Endodermal cell (in vitro differentiated cells): ENCODE data around the gene PCNT. TPM values are rescaled to one million over a fixed set of nuclear protein-coding genes. Genes with fewer than 3 reads are reported as not detected.

Experiments used
- DNase-seq: peaks from one replicate; pipeline ENCODE4 v3.0.0-alpha.2; 2017
- H3K27ac ChIP-seq: 2 replicates; pipeline ENCODE4 v1.5.1; 2013; ENCODE audit warnings: mild to moderate bottlenecking, low read depth, low read length, moderate library complexity
- H3K27me3 ChIP-seq: 2 replicates; pipeline ENCODE4 v1.6.1; 2013; ENCODE audit warnings: mild to moderate bottlenecking, low read length, moderate library complexity; ENCODE audit not compliant: insufficient read depth, control insufficient read depth, poor library complexity, severe bottlenecking
- H3K36me3 ChIP-seq: 2 replicates; pipeline ENCODE4 v1.7.0; 2013; ENCODE audit warnings: mild to moderate bottlenecking, low read length, moderate library complexity; ENCODE audit not compliant: control insufficient read depth, insufficient read depth
- H3K4me1 ChIP-seq: one replicate; pipeline ENCODE4 v1.7.0; 2013; ENCODE audit warnings: low read length; ENCODE audit not compliant: control insufficient read depth, insufficient read depth
- H3K4me3 ChIP-seq: 2 replicates; pipeline ENCODE4 v1.5.1; 2013; ENCODE audit warnings: mild to moderate bottlenecking, low read length, moderate library complexity
- H3K9ac ChIP-seq: 2 replicates; pipeline ENCODE4 v1.6.1; 2013; ENCODE audit warnings: mild to moderate bottlenecking, low read length, moderate library complexity; ENCODE audit not compliant: poor library complexity, severe bottlenecking; ENCODE audit errors: extremely low read depth
- H3K9me3 ChIP-seq: 2 replicates; pipeline ENCODE4 v1.6.1; 2013; ENCODE audit warnings: mild to moderate bottlenecking, low read length, moderate library complexity; ENCODE audit not compliant: control insufficient read depth
- H3K27ac Mint-ChIP-seq: 2 replicates; pipeline ENCODE4 v1.8.0; 2020; ENCODE audit warnings: mixed read lengths
- H3K27me3 Mint-ChIP-seq: 2 replicates; pipeline ENCODE4 v1.8.0; 2021; ENCODE audit warnings: mild to moderate bottlenecking, mixed read lengths; ENCODE audit not compliant: insufficient read depth
- H3K36me3 Mint-ChIP-seq: 2 replicates; pipeline ENCODE4 v1.8.0; 2020; ENCODE audit warnings: low read depth, mixed read lengths
- H3K4me1 Mint-ChIP-seq: 2 replicates; pipeline ENCODE4 v1.8.0; 2020; ENCODE audit warnings: mixed read lengths
- H3K4me3 Mint-ChIP-seq: 2 replicates; pipeline ENCODE4 v1.8.0; 2020; ENCODE audit warnings: mild to moderate bottlenecking, moderate library complexity, mixed read lengths
- H3K9me3 Mint-ChIP-seq: 2 replicates; pipeline ENCODE4 v1.8.0; 2020; ENCODE audit warnings: mild to moderate bottlenecking, mixed read lengths
- WGBS, 2 experiments: methylation state at CpG; one replicate each; pipeline versions ENCODE4 v1.1.5 to v1.1.7; 2013; ENCODE audit warnings: missing lambda C conversion rate in 2 of 2, mixed read lengths in 1 of 2; ENCODE audit not compliant: insufficient coverage in 1 of 2, insufficient read length in 1 of 2; 5-methylcytosine and 5-hydroxymethylcytosine counted together
- total RNA-seq, 2 donors: library from RNA; stranded (reverse); fragmentation: NEBNext Ultra II Directional in 1 of 2; extraction: Animal tissue kit (Norgen Biotek cat#: 25700) in 1 of 2; gene quantifications; 2 replicates in 1 of 2; 3 replicates in 1 of 2; pipeline ENCODE4 v1.2.1, GENCODE V29; 2021
- TF ChIP-seq, protein P1 (sequence below): fragments of 200-600 bp; sonication (generic); conservative IDR thresholded peaks from 2 replicates; pipeline ENCODE4 v1.5.0; 2021; ENCODE audit warnings: antibody characterized with exemption, mild to moderate bottlenecking

PCNT gene
- total RNA-seq, 2 donors from 2014 or later, result 40.1 to 40.7 TPM

DNA sequence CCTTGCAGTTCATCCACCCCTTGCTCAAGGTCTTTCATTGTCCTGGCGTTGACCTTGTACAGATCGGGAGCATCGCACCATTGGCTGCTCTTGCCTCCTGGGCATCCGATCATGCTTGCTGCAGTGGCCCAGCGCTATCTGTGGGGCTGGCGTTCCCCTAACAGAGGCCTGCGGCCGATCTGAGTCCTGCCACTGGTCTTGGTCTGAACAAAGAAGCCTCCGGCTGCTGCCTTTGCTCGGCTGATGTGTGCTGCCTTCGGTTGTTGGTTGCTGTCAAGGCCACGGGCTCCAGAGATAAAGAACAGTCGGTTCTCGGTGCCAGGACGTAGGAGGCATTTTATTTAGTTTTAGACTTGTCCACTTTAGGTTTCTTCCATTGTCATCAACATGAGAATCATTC lies 39.0 kb downstream of the PCNT start:
- no peaks in the 10 kb centered on the region for H3K9me3 ChIP-seq
- no peaks in the 10 kb centered on the region for H3K9me3 Mint-ChIP-seq
- no peak overlapping the region for H3K4me3 ChIP-seq
- no peaks in the 10 kb centered on the region for H3K27me3 Mint-ChIP-seq
- H3K4me3 Mint-ChIP-seq, result no peak overlapping the region
- H3K27ac Mint-ChIP-seq, result peak overlapping the region; percentile 29
- H3K27ac ChIP-seq, result no peak overlapping the region
- no peak overlapping the region for H3K9ac ChIP-seq
- H3K36me3 Mint-ChIP-seq, result peaks cover 66% of the 10 kb centered on the region
- no peak for DNase-seq
- peaks cover 82% of the 10 kb centered on the region for H3K36me3 ChIP-seq
- 90 to 96% methylated on average over 12 to 15 of the region's 15 CpGs for WGBS, 2 experiments
- TF ChIP-seq, protein P1, sequence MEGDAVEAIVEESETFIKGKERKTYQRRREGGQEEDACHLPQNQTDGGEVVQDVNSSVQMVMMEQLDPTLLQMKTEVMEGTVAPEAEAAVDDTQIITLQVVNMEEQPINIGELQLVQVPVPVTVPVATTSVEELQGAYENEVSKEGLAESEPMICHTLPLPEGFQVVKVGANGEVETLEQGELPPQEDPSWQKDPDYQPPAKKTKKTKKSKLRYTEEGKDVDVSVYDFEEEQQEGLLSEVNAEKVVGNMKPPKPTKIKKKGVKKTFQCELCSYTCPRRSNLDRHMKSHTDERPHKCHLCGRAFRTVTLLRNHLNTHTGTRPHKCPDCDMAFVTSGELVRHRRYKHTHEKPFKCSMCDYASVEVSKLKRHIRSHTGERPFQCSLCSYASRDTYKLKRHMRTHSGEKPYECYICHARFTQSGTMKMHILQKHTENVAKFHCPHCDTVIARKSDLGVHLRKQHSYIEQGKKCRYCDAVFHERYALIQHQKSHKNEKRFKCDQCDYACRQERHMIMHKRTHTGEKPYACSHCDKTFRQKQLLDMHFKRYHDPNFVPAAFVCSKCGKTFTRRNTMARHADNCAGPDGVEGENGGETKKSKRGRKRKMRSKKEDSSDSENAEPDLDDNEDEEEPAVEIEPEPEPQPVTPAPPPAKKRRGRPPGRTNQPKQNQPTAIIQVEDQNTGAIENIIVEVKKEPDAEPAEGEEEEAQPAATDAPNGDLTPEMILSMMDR, result no peak
- H3K27me3 ChIP-seq, result no peaks in the 10 kb centered on the region
- H3K4me1 ChIP-seq, result no peaks in the 10 kb centered on the region
- H3K4me1 Mint-ChIP-seq, result no peaks in the 10 kb centered on the region

DNA sequence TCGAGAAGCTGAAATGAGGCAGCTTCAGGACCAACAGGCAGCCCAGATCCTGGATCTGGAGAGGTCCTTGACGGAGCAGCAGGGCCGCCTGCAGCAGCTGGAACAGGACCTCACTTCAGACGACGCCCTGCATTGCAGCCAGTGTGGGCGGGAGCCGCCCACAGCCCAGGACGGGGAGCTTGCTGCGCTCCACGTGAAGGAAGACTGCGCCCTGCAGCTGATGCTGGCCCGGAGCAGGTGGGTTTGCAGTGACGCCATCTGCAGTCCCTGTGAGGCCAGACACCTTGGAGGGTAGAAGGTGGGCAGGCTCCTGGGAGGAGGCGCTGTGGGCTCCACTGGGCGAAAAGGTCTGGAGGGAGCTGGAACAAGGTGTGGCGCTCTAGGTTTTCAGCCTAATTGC lies 39.7 kb downstream of the PCNT start:
- no peak overlapping the region for H3K4me3 Mint-ChIP-seq
- Histone ChIP-seq H3K4me3 (no peak overlapping the region), H3K9me3 (no peaks in the 10 kb centered on the region), H3K27me3 (no peaks in the 10 kb centered on the region), H3K4me1 (no peaks in the 10 kb centered on the region), H3K9ac (no peak overlapping the region), H3K36me3 (peaks cover 82% of the 10 kb centered on the region), H3K27ac (no peak overlapping the region)
- DNase-seq, result peak; percentile 53
- H3K36me3 Mint-ChIP-seq, result peaks cover 66% of the 10 kb centered on the region
- peak overlapping the region; percentile 29 for H3K27ac Mint-ChIP-seq
- no peaks in the 10 kb centered on the region for H3K9me3 Mint-ChIP-seq
- H3K4me1 Mint-ChIP-seq, result no peaks in the 10 kb centered on the region
- TF ChIP-seq, protein P1, result no peak
- 92 to 95% methylated on average over 8 to 16 of the region's 16 CpGs for WGBS, 2 experiments
- H3K27me3 Mint-ChIP-seq, result no peaks in the 10 kb centered on the region

DNA sequence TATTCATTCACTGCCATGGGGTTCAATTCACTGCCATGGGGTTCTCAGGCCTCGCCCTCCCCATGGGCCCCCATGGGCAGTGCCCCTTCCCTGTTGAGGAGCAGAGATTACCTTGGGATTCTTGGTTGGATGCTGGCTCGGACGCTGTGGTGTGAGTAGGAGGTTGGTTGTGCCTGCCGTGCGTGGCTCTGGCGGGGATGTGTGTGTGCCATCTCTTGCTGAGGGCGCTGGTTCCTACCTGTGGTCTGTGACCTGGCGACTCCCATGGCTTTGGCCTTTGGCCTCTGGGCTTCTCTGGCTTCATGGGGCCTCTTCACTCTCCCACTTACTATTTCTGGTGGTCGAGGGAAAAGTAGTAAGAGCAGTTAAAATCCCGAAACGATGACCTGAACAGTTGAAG lies 42.1 kb downstream of the PCNT start:
- Histone ChIP-seq H3K4me1 (no peaks in the 10 kb centered on the region), H3K27ac (no peak overlapping the region), H3K36me3 (peaks cover 67% of the 10 kb centered on the region), H3K27me3 (no peaks in the 10 kb centered on the region), H3K9ac (no peak overlapping the region), H3K4me3 (no peak overlapping the region), H3K9me3 (no peaks in the 10 kb centered on the region)
- Mint-ChIP-seq H3K4me1 (no peaks in the 10 kb centered on the region), H3K36me3 (peaks cover 63% of the 10 kb centered on the region), H3K4me3 (no peak overlapping the region), H3K27me3 (no peaks in the 10 kb centered on the region), H3K27ac (no peak overlapping the region), H3K9me3 (no peaks in the 10 kb centered on the region)
- TF ChIP-seq, protein P1, result no peak
- WGBS, 2 experiments, result 96 to 100% methylated on average over 6 to 11 of the region's 11 CpGs
- DNase-seq, result no peak
